K562 (cell line): Measurements from ENCODE around the gene ALDH7A1. TPM values are rescaled to one million over a fixed set of nuclear protein-coding genes. Genes with fewer than 3 reads are reported as not detected.
A peak's percentile ranks its signal among the peaks of the same experiment; 100 is the strongest.

Experiments
- BHLHE40 ChIP-seq: IDR thresholded peaks from 2 replicates; pipeline ENCODE4 v1.6.1; 2011; ENCODE audit warnings: low read length, improper control_type of control experiment
- CBX2 ChIP-seq: fragments of 200-600 bp; sonication (generic); IDR thresholded peaks from one replicate; pipeline ENCODE4 v1.6.1; 2012; ENCODE audit warnings: mild to moderate bottlenecking, low read length, inconsistent platforms; ENCODE audit not compliant: insufficient read depth, poor library complexity, severe bottlenecking
- CCAR2 ChIP-seq: fragments of 200-400 bp; formaldehyde crosslinking; IDR thresholded peaks from 2 replicates; pipeline ENCODE4 v1.6.1; 2017; ENCODE audit warnings: mild to moderate bottlenecking, low read depth, low read length
- COPS2 ChIP-seq: fragments of 450-650 bp; conservative IDR thresholded peaks from 2 replicates; pipeline ENCODE4 v1.6.1; 2016; ENCODE audit warnings: mild to moderate bottlenecking, moderate library complexity
- CXXC5 ChIP-seq: fragments of 250-450 bp; sonication (Bioruptor Pico); IDR thresholded peaks from 2 replicates; pipeline ENCODE4 v1.8.0; 2022; ENCODE audit warnings: inconsistent platforms, mild to moderate bottlenecking, moderate library complexity
- HMBOX1 ChIP-seq: sonication (generic); IDR thresholded peaks from 2 replicates; pipeline ENCODE4 v1.6.1; 2016
- HNRNPK ChIP-seq: fragments of 200-400 bp; formaldehyde crosslinking; IDR thresholded peaks from one replicate; pipeline ENCODE4 v1.6.1; 2018; ENCODE audit warnings: mild to moderate bottlenecking, low read depth, low read length; ENCODE audit not compliant: poor library complexity, severe bottlenecking
- NRF1 ChIP-seq, 2 experiments: fragments of 450-650 bp; IDR thresholded peaks in 1 of 2; conservative IDR thresholded peaks in 1 of 2; 2 replicates each; pipeline ENCODE4 v1.6.1; 2014; ENCODE audit warnings: mild to moderate bottlenecking in 2 of 2
- PHTF2 ChIP-seq: fragments of 250-450 bp; sonication (Bioruptor Pico); IDR thresholded peaks from 2 replicates; pipeline ENCODE4 v1.5.0; 2021; ENCODE audit warnings: mild to moderate bottlenecking
- PREB ChIP-seq: sonication (generic); formaldehyde crosslinking; IDR thresholded peaks from 2 replicates; pipeline ENCODE4 v1.8.1; 2023; ENCODE audit warnings: mild to moderate bottlenecking, missing genetic modification reagents
- RBM17 ChIP-seq: fragments of 200-400 bp; formaldehyde crosslinking; IDR thresholded peaks from 2 replicates; pipeline ENCODE4 v1.6.1; 2017; ENCODE audit warnings: low read depth, mild to moderate bottlenecking, low read length, borderline replicate concordance
- SMAD4 ChIP-seq: fragments of 250-450 bp; sonication (Bioruptor Pico); conservative IDR thresholded peaks from 2 replicates; pipeline ENCODE4 v1.8.0; 2021; ENCODE audit warnings: inconsistent platforms, mild to moderate bottlenecking, moderate library complexity
- ZBTB43 ChIP-seq: sonication (generic); formaldehyde crosslinking; IDR thresholded peaks from 2 replicates; pipeline ENCODE4 v1.8.0; 2023; ENCODE audit warnings: mild to moderate bottlenecking, missing genetic modification reagents
- ZNF12 ChIP-seq: sonication (generic); formaldehyde crosslinking; IDR thresholded peaks from 2 replicates; pipeline ENCODE4 v1.4.0; 2020; ENCODE audit warnings: mild to moderate bottlenecking, missing genetic modification reagents
- ZNF184 ChIP-seq: sonication (generic); formaldehyde crosslinking; IDR thresholded peaks from 2 replicates; pipeline ENCODE4 v1.5.0; 2020; ENCODE audit warnings: missing genetic modification reagents
- ZNF589 ChIP-seq: fragments of 200-800 bp; sonication (Bioruptor generic); IDR thresholded peaks from 2 replicates; pipeline ENCODE4 v1.6.1; 2016; ENCODE audit warnings: low read depth, missing genetic modification characterization, missing compliant biosample characterization
- polyA plus RNA-seq, 8 experiments: library from polyadenylated mRNA; depleted of rRNA in 4 of 8; stranded (reverse) in 5 of 8; unstranded in 3 of 8; fragments of >200 nt; fragmentation: Nextera tagmentation in 2 of 8; fragmentation: Illumina TruSeq in 1 of 8; extraction: Ambion mirVana in 2 of 8; extraction: Trizol in 1 of 8; gene quantifications; 2 replicates each; pipeline versions ENCODE4 v1.2.1 to v1.2.3, GENCODE V29; 2011 to 2014; ENCODE audit warnings: inconsistent platforms in 1 of 8, missing spikeins in 1 of 8
- total RNA-seq, 7 experiments: library from RNA; depleted of rRNA in 6 of 7; stranded (reverse); fragments of >200 nt in 6 of 7; fragmentation: Illumina TruSeq in 2 of 7; extraction: Trizol in 2 of 7; gene quantifications; 2 replicates each; pipeline versions ENCODE4 v1.2.1 to v1.2.3, GENCODE V29; 2011 to 2021; ENCODE audit warnings: low replicate concordance in 1 of 7
- TF ChIP-seq, protein P1 (sequence below): sonication (generic); formaldehyde crosslinking; IDR thresholded peaks from 2 replicates; pipeline ENCODE4 v1.8.1; 2023; ENCODE audit warnings: mild to moderate bottlenecking, missing genetic modification reagents
- TF ChIP-seq, protein P2 (sequence below): IDR thresholded peaks from 2 replicates; pipeline ENCODE4 v1.6.1; 2011; ENCODE audit warnings: borderline replicate concordance, low read depth, mild to moderate bottlenecking, moderate library complexity, low read length; ENCODE audit not compliant: insufficient read depth, poor library complexity, severe bottlenecking

Gene ALDH7A1
- total and polyA plus RNA-seq, 9 of the 15 experiments (the other 6 are each of a cell fraction or from before 2014, with no cell fraction given): 0.04 to 0.49 TPM; not detected in 7

GRCh38 chr5:126514558-126515141 lies 80.4 kb downstream of the ALDH7A1 start (continued):
- TF ChIP-seq, protein P1, sequence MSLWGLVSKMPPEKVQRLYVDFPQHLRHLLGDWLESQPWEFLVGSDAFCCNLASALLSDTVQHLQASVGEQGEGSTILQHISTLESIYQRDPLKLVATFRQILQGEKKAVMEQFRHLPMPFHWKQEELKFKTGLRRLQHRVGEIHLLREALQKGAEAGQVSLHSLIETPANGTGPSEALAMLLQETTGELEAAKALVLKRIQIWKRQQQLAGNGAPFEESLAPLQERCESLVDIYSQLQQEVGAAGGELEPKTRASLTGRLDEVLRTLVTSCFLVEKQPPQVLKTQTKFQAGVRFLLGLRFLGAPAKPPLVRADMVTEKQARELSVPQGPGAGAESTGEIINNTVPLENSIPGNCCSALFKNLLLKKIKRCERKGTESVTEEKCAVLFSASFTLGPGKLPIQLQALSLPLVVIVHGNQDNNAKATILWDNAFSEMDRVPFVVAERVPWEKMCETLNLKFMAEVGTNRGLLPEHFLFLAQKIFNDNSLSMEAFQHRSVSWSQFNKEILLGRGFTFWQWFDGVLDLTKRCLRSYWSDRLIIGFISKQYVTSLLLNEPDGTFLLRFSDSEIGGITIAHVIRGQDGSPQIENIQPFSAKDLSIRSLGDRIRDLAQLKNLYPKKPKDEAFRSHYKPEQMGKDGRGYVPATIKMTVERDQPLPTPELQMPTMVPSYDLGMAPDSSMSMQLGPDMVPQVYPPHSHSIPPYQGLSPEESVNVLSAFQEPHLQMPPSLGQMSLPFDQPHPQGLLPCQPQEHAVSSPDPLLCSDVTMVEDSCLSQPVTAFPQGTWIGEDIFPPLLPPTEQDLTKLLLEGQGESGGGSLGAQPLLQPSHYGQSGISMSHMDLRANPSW (CRISPR knock-in tag): no peak; the same call in 1 of the 2 replicates
- TF ChIP-seq PREB: no peak
- TF ChIP-seq CBX2: no peak
- TF ChIP-seq SMAD4 (CRISPR knock-in tag): peak; percentile 93
- TF ChIP-seq HNRNPK: no peak
- no peak for TF ChIP-seq CCAR2
- TF ChIP-seq, protein P2, sequence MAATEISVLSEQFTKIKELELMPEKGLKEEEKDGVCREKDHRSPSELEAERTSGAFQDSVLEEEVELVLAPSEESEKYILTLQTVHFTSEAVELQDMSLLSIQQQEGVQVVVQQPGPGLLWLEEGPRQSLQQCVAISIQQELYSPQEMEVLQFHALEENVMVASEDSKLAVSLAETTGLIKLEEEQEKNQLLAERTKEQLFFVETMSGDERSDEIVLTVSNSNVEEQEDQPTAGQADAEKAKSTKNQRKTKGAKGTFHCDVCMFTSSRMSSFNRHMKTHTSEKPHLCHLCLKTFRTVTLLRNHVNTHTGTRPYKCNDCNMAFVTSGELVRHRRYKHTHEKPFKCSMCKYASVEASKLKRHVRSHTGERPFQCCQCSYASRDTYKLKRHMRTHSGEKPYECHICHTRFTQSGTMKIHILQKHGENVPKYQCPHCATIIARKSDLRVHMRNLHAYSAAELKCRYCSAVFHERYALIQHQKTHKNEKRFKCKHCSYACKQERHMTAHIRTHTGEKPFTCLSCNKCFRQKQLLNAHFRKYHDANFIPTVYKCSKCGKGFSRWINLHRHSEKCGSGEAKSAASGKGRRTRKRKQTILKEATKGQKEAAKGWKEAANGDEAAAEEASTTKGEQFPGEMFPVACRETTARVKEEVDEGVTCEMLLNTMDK: no peak
- no peak for TF ChIP-seq COPS2
- TF ChIP-seq HMBOX1: peak; percentile 82; the same call in 1 of the 2 replicates
- no peak for TF ChIP-seq ZNF12 (CRISPR knock-in tag)
- TF ChIP-seq ZNF184 (CRISPR knock-in tag): no peak
- no peak for TF ChIP-seq RBM17
- TF ChIP-seq BHLHE40: peak; percentile 79
- TF ChIP-seq NRF1 (conservative IDR thresholded peaks at IDR 0.05 in 1 of 2, IDR thresholded peaks at IDR 0.05 in 1 of 2): 0 out of 4 replicates have a peak, but pooled peaks of 1 of the 2 experiments have one; percentile 3
- no peak for TF ChIP-seq PHTF2 (CRISPR knock-in tag)
- no peak for TF ChIP-seq ZBTB43 (CRISPR knock-in tag)
- TF ChIP-seq ZNF589 (CRISPR knock-in tag): 0 out of 2 replicates have a peak, but pooled peaks have one; percentile 10
- no peak; the same call in 1 of the 2 replicates for TF ChIP-seq CXXC5 (CRISPR knock-in tag)
